Fibroblast of skin of left biceps (primary cell): ENCODE data around the gene NDUFA13.

Source experiments
- DNase-seq, 2 experiments: peaks; one replicate each; pipeline ENCODE4 v3.0.0-alpha.2; 2013; ENCODE audit warnings: low read depth in 2 of 2

The NDUFA13 gene

GRCh38 chr19:19532806-19533701 is 17.0 kb downstream of the NDUFA13 start:
- DNase-seq = no peak

GRCh38 chr19:19533841-19534240 is 17.8 kb downstream of the NDUFA13 start:
- DNase-seq = no peak

- no peak for DNase-seq
Measured at GRCh38 chr19:19534556-19535265, 18.7 kb downstream of the NDUFA13 start.

GRCh38 chr19:19535311-19536191 is 19.5 kb downstream of the NDUFA13 start:
- no peak for DNase-seq

- DNase-seq = no peak
Measured at GRCh38 chr19:19537075-19538048, 21.3 kb downstream of the NDUFA13 start.

- DNase-seq = no peak
Measured at GRCh38 chr19:19538061-19538784, 22.2 kb downstream of the NDUFA13 start, which contains the start of gene CILP2. Gene CILP2 (plus strand): TSS chr19:19538265. CDS start chr19:19538350, 85 bp downstream.

GRCh38 chr19:19538785-19539166 is 22.8 kb downstream of the NDUFA13 start:
- no peak for DNase-seq

- DNase-seq = no peak
Measured at GRCh38 chr19:19539698-19540063, 23.7 kb downstream of the NDUFA13 start.

GRCh38 chr19:19540064-19540714 is 24.2 kb downstream of the NDUFA13 start:
- DNase-seq = peak; percentile 31 to 34

GRCh38 chr19:19540715-19541515 is 24.9 kb downstream of the NDUFA13 start:
- no peak for DNase-seq

- DNase-seq = no peak
Measured at GRCh38 chr19:19541616-19542015, 25.6 kb downstream of the NDUFA13 start.

GRCh38 chr19:19542507-19542906 is 26.5 kb downstream of the NDUFA13 start:
- DNase-seq = no peak

- DNase-seq = no peak
Measured at GRCh38 chr19:19543101-19543500, 27.1 kb downstream of the NDUFA13 start.

- DNase-seq = no peak
Measured at GRCh38 chr19:19543640-19544039, 27.6 kb downstream of the NDUFA13 start.

- no peak for DNase-seq
Measured at GRCh38 chr19:19544257-19544953, 28.4 kb downstream of the NDUFA13 start.

- DNase-seq = no peak
Measured at GRCh38 chr19:19544954-19545591, 29.0 kb downstream of the NDUFA13 start.

- DNase-seq = no peak
Measured at GRCh38 chr19:19545707-19546106, 29.7 kb downstream of the NDUFA13 start.

GRCh38 chr19:19546751-19547162 is 30.7 kb downstream of the NDUFA13 start:
- no peak for DNase-seq
